HG02970 (cell line): ENCODE measurements around the gene MAP3K7.
"Not testable (repeated sequence)": the region's sequence is repeated elsewhere in the genome, so short reads cannot be mapped to it uniquely, and the experiment has no call there.

Experiments
- ATAC-seq: cut with Tn5 transposase; IDR thresholded peaks from one replicate; pipeline ENCODE4 v1.9.1; 2021; ENCODE audit warnings: mild to moderate bottlenecking, moderate library complexity, moderate number of reproducible peaks; ENCODE audit not compliant: unreplicated experiment, low FRiP score

MAP3K7 gene

GRCh38 chr6:90581146-90581545 is 5.7 kb downstream of the MAP3K7 start:
- ATAC-seq, result no peak

DNA sequence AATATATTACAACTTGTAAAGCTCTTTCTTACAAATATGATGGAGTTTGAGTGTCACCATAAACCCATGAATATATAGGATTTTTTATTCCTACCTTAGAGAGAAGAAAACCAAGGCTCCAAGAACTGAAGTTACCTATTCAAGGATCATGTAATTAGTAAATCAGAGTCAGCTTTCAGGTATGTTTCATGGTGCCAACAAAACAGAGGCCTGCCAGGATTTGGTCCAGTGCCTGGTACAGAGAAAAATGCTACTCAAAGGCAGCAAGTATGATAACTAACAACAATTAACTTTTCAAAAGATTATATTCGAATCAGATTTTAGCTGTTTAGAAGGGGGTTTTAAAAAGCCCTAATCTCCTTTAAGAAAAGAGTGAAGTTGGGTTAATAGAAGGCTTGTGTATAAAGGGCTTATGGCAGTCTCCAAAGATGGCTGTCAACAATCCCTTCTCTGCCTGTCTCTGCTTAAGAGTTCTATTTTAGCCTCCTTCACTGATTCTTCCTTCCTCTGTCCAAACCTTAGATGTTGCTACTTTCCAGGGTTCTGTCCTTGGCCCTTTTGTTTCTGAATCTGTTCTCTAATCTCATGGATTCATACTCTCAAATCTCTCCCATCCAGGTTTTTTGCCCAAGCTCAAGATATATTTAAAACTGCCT is 7.8 kb downstream of the MAP3K7 start:
- no peak for ATAC-seq

DNA sequence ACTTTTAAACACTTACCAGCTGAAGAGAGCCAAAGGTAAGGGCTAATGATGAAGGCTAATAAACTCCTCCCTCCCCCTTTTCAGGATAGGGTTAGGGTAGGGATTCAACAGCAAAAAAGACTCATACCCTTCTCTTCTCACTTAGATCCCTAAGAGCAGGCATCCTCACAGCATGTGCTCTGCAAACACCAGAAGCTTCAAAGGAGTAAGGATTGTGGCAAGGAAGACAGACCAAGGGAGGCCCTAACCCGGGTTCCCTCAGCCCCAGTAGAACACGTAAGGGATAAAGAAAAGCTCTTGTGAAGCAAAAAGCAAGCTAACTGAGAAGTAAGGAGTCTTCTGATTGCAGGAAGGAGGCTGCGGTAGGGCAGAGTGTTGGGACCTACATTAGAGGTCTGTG is 11.6 kb downstream of the MAP3K7 start:
- no peak for ATAC-seq

DNA sequence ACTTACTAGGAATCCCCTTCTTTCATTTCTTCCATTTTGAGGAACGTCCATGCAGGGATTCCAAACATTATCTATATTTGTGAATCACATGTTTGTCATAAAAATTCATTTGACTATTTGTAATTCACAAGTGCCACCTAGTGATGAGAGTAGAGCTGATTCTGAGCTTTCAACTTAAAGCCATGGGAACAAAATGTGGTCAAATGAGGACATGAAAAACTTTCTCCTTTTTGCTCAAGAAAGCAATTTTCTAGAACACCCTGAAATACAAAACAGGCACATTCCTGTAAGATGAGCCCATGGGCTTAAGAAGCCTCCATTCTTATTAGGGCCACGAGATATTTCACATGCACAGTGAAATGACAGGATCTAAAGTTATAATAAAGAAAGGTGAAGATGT is 12.3 kb downstream of the MAP3K7 start:
- ATAC-seq, result no peak

- ATAC-seq, result no peak
Measured at GRCh38 chr6:90573624-90574023, 13.2 kb downstream of the MAP3K7 start.

- ATAC-seq, result no peak
Measured at GRCh38 chr6:90572856-90573255, 14.0 kb downstream of the MAP3K7 start.

GRCh38 chr6:90569223-90569622 is 17.6 kb downstream of the MAP3K7 start:
- no peak for ATAC-seq

- not testable (repeated sequence) for ATAC-seq
Measured at GRCh38 chr6:90567682-90568081, 19.2 kb downstream of the MAP3K7 start.

- ATAC-seq, result not testable (repeated sequence)
Measured at GRCh38 chr6:90562341-90562740, 24.5 kb downstream of the MAP3K7 start.

DNA sequence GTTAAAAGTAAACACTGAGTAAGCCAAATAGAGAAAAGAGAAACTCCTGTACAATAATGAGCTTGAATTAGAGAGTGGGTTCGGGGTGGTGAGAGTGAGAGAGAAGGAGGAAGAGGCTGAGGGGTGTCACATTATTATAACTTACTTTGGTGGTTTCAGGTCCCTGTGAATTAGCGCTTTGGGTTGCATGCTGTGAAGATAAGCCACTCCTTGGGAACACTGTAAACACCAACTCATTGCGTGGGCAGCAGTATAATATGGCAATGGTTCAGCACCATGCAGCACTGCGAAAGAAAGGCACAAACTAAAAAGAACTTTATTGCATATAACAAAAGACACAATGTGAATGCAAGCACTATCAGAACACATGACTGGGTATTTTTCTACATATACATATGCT is 26.9 kb downstream of the MAP3K7 start:
- ATAC-seq, result no peak

DNA sequence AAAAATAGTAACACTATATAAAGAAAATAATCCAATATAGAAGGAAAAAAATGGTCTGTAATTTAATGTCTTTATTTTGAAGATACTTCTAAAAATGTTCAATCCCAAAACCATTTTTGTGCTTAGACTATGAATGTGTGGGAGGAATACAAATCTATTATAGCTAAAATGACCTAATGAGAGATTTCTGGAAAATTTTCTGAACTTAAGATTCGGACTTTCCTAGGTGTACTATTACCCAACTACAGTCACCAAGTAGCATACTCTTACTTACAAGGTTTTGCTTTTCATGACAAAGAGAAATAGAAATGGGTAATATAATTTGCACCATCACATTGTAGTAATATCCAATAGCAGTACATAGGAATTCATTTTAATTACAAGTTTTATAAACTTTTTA is 29.9 kb downstream of the MAP3K7 start:
- no peak for ATAC-seq

DNA sequence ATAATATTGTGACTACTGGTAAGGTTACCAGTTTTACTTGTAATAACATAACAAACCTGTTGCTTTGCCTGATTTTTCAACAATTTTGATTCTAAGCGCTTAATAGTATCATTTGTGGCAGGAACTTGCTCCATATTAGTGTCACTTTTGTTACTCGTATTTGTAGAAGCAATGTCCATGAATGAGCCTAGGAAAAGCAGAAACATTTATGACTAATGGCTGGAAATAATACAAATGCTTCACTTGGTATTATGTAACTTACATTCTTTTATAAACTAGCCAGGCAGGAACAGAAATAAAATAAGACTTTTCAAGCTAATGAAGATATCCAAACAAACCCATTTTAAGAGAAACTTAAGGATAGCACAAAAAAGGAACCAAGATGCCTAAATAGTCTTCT is 38.9 kb downstream of the MAP3K7 start:
- no peak for ATAC-seq

DNA sequence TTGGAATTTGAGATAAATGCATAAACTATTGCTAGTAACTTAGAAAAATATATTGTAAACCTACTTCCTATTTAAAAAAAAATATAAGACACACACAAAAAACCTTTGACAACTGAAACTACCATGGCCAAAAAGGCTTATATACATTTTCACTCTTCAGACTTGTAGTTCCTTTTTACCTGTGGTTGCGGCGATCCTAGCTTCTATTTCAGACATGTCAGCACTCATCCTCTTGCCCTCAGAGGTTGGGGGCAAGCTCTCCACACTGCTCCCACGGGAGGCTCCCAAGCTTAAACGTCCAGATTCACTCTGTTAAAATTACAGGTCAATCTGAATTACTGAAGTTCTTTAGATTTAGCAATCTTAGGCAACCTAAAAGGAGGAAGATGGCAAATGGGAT is 39.8 kb downstream of the MAP3K7 start:
- ATAC-seq, result no peak

- ATAC-seq, result no peak
Measured at GRCh38 chr6:90545448-90545847, 41.4 kb downstream of the MAP3K7 start.

DNA sequence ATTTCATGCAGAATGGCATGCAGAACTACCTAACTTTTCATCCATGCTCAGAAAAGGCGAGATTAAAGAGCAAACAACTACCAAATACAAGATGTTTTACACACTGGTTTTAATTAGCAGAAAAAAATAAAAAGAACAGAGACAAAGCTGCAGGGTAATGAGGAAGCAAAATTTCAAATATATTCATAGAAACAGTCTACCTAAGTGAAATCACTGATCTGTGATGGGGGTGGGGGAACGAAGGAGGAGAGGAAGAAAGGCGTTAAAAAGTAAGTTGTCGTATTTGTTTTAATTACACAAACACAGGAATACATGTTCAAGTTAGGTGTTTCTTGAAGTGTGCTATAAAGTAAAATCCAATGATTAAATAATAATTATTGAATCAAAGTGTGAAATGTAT is 42.1 kb downstream of the MAP3K7 start:
- ATAC-seq, result no peak

DNA sequence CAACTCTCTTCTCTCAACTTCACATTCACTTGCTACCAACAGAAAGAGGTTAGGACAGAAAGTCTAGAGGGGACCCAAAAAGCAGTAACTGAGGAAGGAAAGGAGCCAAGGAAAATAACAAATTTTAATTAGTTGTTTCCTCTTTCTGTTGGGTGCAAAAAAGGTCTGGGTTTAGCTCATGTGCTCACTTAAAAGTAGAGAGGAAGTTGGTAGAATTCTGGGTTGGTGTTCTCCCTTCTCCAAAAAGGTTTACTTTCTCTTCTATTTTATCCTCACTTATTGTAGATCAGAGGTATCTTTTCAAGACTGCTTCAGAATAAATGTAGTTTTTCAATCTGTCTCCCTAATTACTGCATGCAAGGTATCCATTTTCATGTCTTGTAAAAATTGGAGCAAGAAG is 42.8 kb downstream of the MAP3K7 start:
- no peak for ATAC-seq

DNA sequence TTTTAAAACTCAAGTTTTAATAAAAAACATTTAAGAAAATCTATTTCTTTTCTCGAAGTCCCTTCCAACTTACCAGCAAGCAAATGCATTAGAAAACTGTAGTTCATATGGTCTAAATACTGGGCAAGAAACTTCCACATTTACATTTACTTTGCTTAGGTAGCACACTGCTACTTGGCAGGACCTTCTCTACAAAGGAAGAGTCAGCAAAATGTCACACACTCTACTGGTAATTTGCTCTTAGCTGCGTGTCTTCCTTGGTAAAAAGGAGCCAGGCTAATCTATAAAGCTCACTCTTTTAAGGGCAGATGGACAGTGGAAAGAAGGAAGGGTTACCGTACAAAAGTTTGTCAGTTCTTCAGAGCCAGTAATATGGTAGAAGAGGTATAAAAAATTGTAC is 45.7 kb downstream of the MAP3K7 start:
- ATAC-seq, result no peak

DNA sequence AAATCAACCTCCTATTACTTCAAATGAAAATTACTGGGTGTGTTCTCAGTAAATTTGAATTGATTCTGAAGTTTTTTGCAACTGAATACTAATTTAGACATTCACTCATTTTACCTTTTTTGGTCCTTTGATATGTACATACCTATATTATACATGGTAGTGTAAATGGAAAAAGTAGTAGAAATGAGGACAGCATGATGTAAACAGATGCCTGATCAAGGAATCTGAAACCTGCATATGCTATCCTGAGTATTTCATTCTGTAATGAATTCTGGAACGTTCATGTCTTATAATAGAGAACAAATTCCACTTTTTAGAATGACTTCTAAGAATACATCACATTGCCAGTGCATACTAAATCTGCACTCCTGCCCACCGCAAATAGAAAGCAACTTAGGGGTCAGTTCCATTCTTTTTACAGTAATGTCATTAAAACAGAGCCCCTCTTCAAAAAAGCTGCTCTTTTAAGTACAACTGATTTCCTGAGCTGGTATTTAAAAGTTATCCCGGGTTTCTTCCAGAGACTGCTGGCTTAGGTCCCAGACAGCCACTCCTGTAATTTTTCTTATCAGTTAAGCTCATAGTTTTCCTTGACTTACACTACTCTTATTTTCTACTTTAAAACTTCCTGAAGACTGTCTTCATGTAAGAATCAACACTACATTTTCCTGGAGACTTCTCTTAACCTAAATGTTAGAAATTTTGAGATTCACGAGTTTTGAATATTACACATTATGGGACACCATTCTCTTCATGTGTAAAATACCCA is 48.4 kb downstream of the MAP3K7 start:
- ATAC-seq, result no peak

DNA sequence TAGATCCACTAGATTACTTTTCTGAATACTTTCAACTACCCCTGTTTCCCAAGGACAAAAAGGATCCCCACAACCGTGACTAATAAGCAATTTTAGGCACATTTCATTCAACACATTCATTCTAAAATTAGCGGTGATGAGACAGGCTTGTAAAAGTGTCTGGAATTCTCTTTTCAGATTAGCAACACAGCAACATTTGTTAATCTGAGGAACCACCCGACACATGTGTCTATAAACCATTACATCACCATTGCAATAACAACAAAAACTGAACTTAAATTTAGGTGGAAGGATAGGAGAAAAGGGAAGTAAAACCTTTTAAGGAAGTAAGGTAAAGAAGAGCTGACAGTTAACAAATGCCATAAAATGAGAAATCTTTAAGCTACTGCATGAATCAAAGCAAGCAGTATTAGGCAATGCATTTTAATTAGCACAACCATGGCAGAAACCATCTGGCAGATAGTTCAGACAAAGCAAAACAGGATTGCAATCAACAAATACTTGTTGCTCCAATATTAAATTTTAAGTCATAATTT is 49.1 kb downstream of the MAP3K7 start:
- ATAC-seq, result no peak

GRCh38 chr6:90537027-90537426 is 49.8 kb downstream of the MAP3K7 start:
- no peak for ATAC-seq

- ATAC-seq, result no peak
Measured at GRCh38 chr6:90536520-90536919, 50.4 kb downstream of the MAP3K7 start.
